ENCODE results near the gene SYNE3. TPM values are rescaled to one million over a fixed set of nuclear protein-coding genes. Genes with fewer than 3 reads are reported as not detected.
A peak's percentile ranks its signal among the peaks of the same experiment; 100 is the strongest.

SYNE3 gene
- total RNA-seq, 1 experiment from 2014 or later: 8.3 TPM

- Histone ChIP-seq H3K4me3 (no peak overlapping the region), H3K4me1 (replicated peaks) (peaks cover 56% of the 10 kb centered on the region), H3K36me3 (peaks cover 20% of the 10 kb centered on the region), H3K27ac (peak overlapping the region; percentile 58), H3K9me3 (replicated peaks) (0 out of 2 replicates have a peak, but pooled peaks cover 3% of the 10 kb centered on the region), H3K27me3 (replicated peaks) (no peaks in the 10 kb centered on the region)
- no peak for DNase-seq (ENCODE audit: low read depth in 1 of 2, low spot score in 2 of 2)
Observed at GRCh38 chr14:95547272-95547625, 30.8 kb upstream of the SYNE3 start.

- Histone ChIP-seq H3K36me3 (peaks cover 20% of the 10 kb centered on the region), H3K9me3 (replicated peaks) (0 out of 2 replicates have a peak, but pooled peaks cover 3% of the 10 kb centered on the region), H3K27me3 (replicated peaks) (no peaks in the 10 kb centered on the region), H3K27ac (peak overlapping the region; percentile 28), H3K4me3 (no peak overlapping the region), H3K4me1 (replicated peaks) (peaks cover 56% of the 10 kb centered on the region)
- peak in 1 of 2 experiments; percentile 60 for DNase-seq (ENCODE audit: low read depth in 1 of 2, low spot score in 2 of 2)
Observed at GRCh38 chr14:95545515-95546168, 29.2 kb upstream of the SYNE3 start.

- peaks cover 20% of the 10 kb centered on the region for H3K36me3 ChIP-seq
- peak in 1 of 2 experiments; percentile 14 for DNase-seq (ENCODE audit: low read depth in 1 of 2, low spot score in 2 of 2)
- peaks cover 56% of the 10 kb centered on the region for H3K4me1 ChIP-seq (replicated peaks)
- H3K27me3 ChIP-seq (replicated peaks): no peaks in the 10 kb centered on the region
- H3K27ac ChIP-seq: no peak overlapping the region
- 0 out of 2 replicates have a peak, but pooled peaks cover 3% of the 10 kb centered on the region for H3K9me3 ChIP-seq (replicated peaks)
- H3K4me3 ChIP-seq: no peak overlapping the region
Observed at GRCh38 chr14:95544588-95544987, 28.1 kb upstream of the SYNE3 start.

- no peaks in the 10 kb centered on the region for H3K27me3 ChIP-seq (replicated peaks)
- no peak overlapping the region for H3K27ac ChIP-seq
- H3K4me3 ChIP-seq: no peak overlapping the region
- H3K36me3 ChIP-seq: peaks cover 20% of the 10 kb centered on the region
- 0 out of 2 replicates have a peak, but pooled peaks cover 3% of the 10 kb centered on the region for H3K9me3 ChIP-seq (replicated peaks)
- H3K4me1 ChIP-seq (replicated peaks): peaks cover 44% of the 10 kb centered on the region
- DNase-seq (ENCODE audit: low read depth in 1 of 2, low spot score in 2 of 2): no peak
Observed at GRCh38 chr14:95543021-95543420, 26.6 kb upstream of the SYNE3 start.

- peaks cover 20% of the 10 kb centered on the region for H3K36me3 ChIP-seq
- H3K9me3 ChIP-seq (replicated peaks): 0 out of 2 replicates have a peak, but pooled peaks cover 3% of the 10 kb centered on the region
- no peaks in the 10 kb centered on the region for H3K27me3 ChIP-seq (replicated peaks)
- peaks cover 36% of the 10 kb centered on the region for H3K4me1 ChIP-seq (replicated peaks)
- H3K4me3 ChIP-seq: no peak overlapping the region
- H3K27ac ChIP-seq: no peak overlapping the region
- no peak for DNase-seq (ENCODE audit: low read depth in 1 of 2, low spot score in 2 of 2)
Observed at GRCh38 chr14:95541932-95542930, 25.8 kb upstream of the SYNE3 start.

- no peak for DNase-seq (ENCODE audit: low read depth in 1 of 2, low spot score in 2 of 2)
- 0 out of 2 replicates have a peak, but pooled peaks cover 3% of the 10 kb centered on the region for H3K9me3 ChIP-seq (replicated peaks)
Observed at GRCh38 chr14:95541346-95541745, 24.9 kb upstream of the SYNE3 start.

GRCh38 chr14:95540236-95540855, 23.9 kb upstream of the SYNE3 start:
- Histone ChIP-seq H3K4me3 (no peak overlapping the region), H3K27ac (no peak overlapping the region), H3K27me3 (replicated peaks) (no peaks in the 10 kb centered on the region), H3K9me3 (replicated peaks) (0 out of 2 replicates have a peak, but pooled peaks cover 3% of the 10 kb centered on the region), H3K4me1 (replicated peaks) (peaks cover 25% of the 10 kb centered on the region), H3K36me3 (peaks cover 9% of the 10 kb centered on the region)
- no peak for DNase-seq (ENCODE audit: low read depth in 1 of 2, low spot score in 2 of 2)

More at GRCh38 chr14:95541346-95541745, 24.9 kb upstream of the SYNE3 start:
- Histone ChIP-seq H3K4me1 (replicated peaks) (peaks cover 29% of the 10 kb centered on the region), H3K4me3 (no peak overlapping the region), H3K27ac (no peak overlapping the region), H3K27me3 (replicated peaks) (no peaks in the 10 kb centered on the region), H3K36me3 (peaks cover 17% of the 10 kb centered on the region)

- H3K36me3 ChIP-seq: peaks cover 5% of the 10 kb centered on the region
- H3K4me1 ChIP-seq (replicated peaks): peaks cover 11% of the 10 kb centered on the region
- H3K9me3 ChIP-seq (replicated peaks): no peaks in the 10 kb centered on the region
- H3K27me3 ChIP-seq (replicated peaks): no peaks in the 10 kb centered on the region
- no peak overlapping the region for H3K27ac ChIP-seq
- no peak for DNase-seq (ENCODE audit: low read depth in 1 of 2, low spot score in 2 of 2)
- H3K4me3 ChIP-seq: no peak overlapping the region
Observed at GRCh38 chr14:95538801-95539509, 22.5 kb upstream of the SYNE3 start.

GRCh38 chr14:95537298-95538089, 21.0 kb upstream of the SYNE3 start:
- no peak overlapping the region for H3K27ac ChIP-seq
- no peaks in the 10 kb centered on the region for H3K27me3 ChIP-seq (replicated peaks)
- no peaks in the 10 kb centered on the region for H3K9me3 ChIP-seq (replicated peaks)
- H3K4me3 ChIP-seq: no peak overlapping the region
- peaks cover 22% of the 10 kb centered on the region for H3K4me1 ChIP-seq (replicated peaks)
- H3K36me3 ChIP-seq: peaks cover 17% of the 10 kb centered on the region
- DNase-seq (ENCODE audit: low read depth in 1 of 2, low spot score in 2 of 2): no peak

GRCh38 chr14:95536671-95537070, 20.2 kb upstream of the SYNE3 start:
- Histone ChIP-seq H3K36me3 (peaks cover 20% of the 10 kb centered on the region), H3K27ac (no peak overlapping the region), H3K9me3 (replicated peaks) (no peaks in the 10 kb centered on the region), H3K27me3 (replicated peaks) (no peaks in the 10 kb centered on the region), H3K4me1 (replicated peaks) (peaks cover 30% of the 10 kb centered on the region), H3K4me3 (no peak overlapping the region)
- no peak for DNase-seq (ENCODE audit: low read depth in 1 of 2, low spot score in 2 of 2)

GRCh38 chr14:95536036-95536593, 19.7 kb upstream of the SYNE3 start:
- peak overlapping the region; percentile 86 for H3K4me3 ChIP-seq
- H3K36me3 ChIP-seq: peaks cover 21% of the 10 kb centered on the region
- DNase-seq (ENCODE audit: low read depth in 1 of 2, low spot score in 2 of 2): no peak
- no peak overlapping the region for H3K27ac ChIP-seq
- H3K4me1 ChIP-seq (replicated peaks): peaks cover 36% of the 10 kb centered on the region
- H3K9me3 ChIP-seq (replicated peaks): no peaks in the 10 kb centered on the region
- no peaks in the 10 kb centered on the region for H3K27me3 ChIP-seq (replicated peaks)

All from SJSA1 (cell line).